Tibial nerve (tissue), 4 donors: Measurements from ENCODE around the gene ABO. TPM values are rescaled to one million over a fixed set of nuclear protein-coding genes. Genes with fewer than 3 reads are reported as not detected.
"Not testable (repeated sequence)": the region's sequence is repeated elsewhere in the genome, so short reads cannot be mapped to it uniquely, and the experiment has no call there.

Experiments used
- DNase-seq, 2 donors: peaks; one replicate each; pipeline ENCODE4 v3.0.0-alpha.2; 2019; ENCODE audit warnings: low spot score in 2 of 2
- H3K27ac ChIP-seq, 4 donors: fragments of 200-600 bp; sonication (generic) in 3 of 4; one replicate each; pipeline ENCODE4 v1.5.1; 2017 to 2019; ENCODE audit warnings: mild to moderate bottlenecking in 1 of 4
- H3K27me3 ChIP-seq, 2 donors: fragments of 200-600 bp; sonication (generic) in 1 of 2; one replicate each; pipeline versions ENCODE4 v1.5.1 to v1.6.0; 2017 to 2019
- H3K36me3 ChIP-seq, 3 donors: fragments of 200-600 bp; sonication (generic); one replicate each; pipeline ENCODE4 v1.5.1; 2018 to 2019
- H3K4me1 ChIP-seq, 4 donors: fragments of 200-600 bp; sonication (generic) in 3 of 4; one replicate each; pipeline ENCODE4 v1.5.1; 2017 to 2019
- H3K4me3 ChIP-seq, 4 donors: fragments of 200-600 bp; sonication (generic) in 3 of 4; one replicate each; pipeline ENCODE4 v1.5.1; 2017 to 2019; ENCODE audit warnings: mild to moderate bottlenecking in 1 of 4, moderate library complexity in 1 of 4
- H3K9me3 ChIP-seq, 4 donors: fragments of 200-600 bp; sonication (generic) in 3 of 4; one replicate each; pipeline ENCODE4 v1.5.1; 2017 to 2019
- CTCF ChIP-seq, 5 experiments: fragments of 200-600 bp in 3 of 5; fragments of 450-650 bp in 2 of 5; sonication (generic) in 3 of 5; IDR thresholded peaks; one replicate each; pipeline ENCODE4 v1.5.1; 2016 to 2019; ENCODE audit warnings: antibody characterized with exemption in 5 of 5, mild to moderate bottlenecking in 3 of 5, moderate library complexity in 2 of 5
- EP300 ChIP-seq, 2 donors: sonication (generic); formaldehyde crosslinking; IDR thresholded peaks; one replicate each; pipeline ENCODE4 v1.6.1; 2017; ENCODE audit warnings: antibody characterized with exemption in 2 of 2, mild to moderate bottlenecking in 1 of 2
- POLR2A ChIP-seq, 2 donors: fragments of 450-650 bp; IDR thresholded peaks; one replicate each; pipeline ENCODE4 v1.6.1; 2017; ENCODE audit warnings: antibody characterized with exemption in 2 of 2, mild to moderate bottlenecking in 2 of 2, moderate library complexity in 2 of 2
- whole genome bisulfite sequencing, 2 donors: methylation state at CpG; one replicate each; pipeline ENCODE4 v1.1.5; 2018; 5-methylcytosine and 5-hydroxymethylcytosine counted together
- total RNA-seq, 4 donors: library from RNA; depleted of rRNA; stranded (reverse); fragments of >200 nt; gene quantifications; one replicate each; pipeline ENCODE4 v1.1.0, GENCODE V29; 2016

Gene ABO
- total RNA-seq, 4 donors from 2014 or later, result 4.8 to 25.5 (median 8.9) TPM

GRCh38 chr9:133227242-133227860, 47.6 kb downstream of the ABO start:
- no peak for TF ChIP-seq CTCF (IDR thresholded peaks at IDR 0.05)
- TF ChIP-seq POLR2A (IDR thresholded peaks at IDR 0.05), result no peak
- no peak for TF ChIP-seq EP300 (IDR thresholded peaks at IDR 0.05)
- 79 to 90% methylated on average over 11 of the region's 11 CpGs for WGBS, 2 donors
- H3K9me3 ChIP-seq, result no peaks in the 10 kb centered on the region
- H3K36me3 ChIP-seq, result no peaks in the 10 kb centered on the region
- H3K27ac ChIP-seq, result no peak overlapping the region
- H3K4me3 ChIP-seq, result no peak overlapping the region
- no peak for DNase-seq
- peaks cover 0 to 16% of the 10 kb centered on the region in 2 donors for H3K27me3 ChIP-seq
- no peaks in the 10 kb centered on the region for H3K4me1 ChIP-seq

- Histone ChIP-seq H3K9me3 (no peaks in the 10 kb centered on the region), H3K4me3 (no peak overlapping the region), H3K4me1 (no peaks in the 10 kb centered on the region), H3K36me3 (no peaks in the 10 kb centered on the region), H3K27ac (no peak overlapping the region), H3K27me3 (peaks cover 0 to 20% of the 10 kb centered on the region in 2 donors)
- WGBS, 2 donors, result 71 to 76% methylated on average over 17 to 25 of the region's 25 CpGs
- no peak for DNase-seq
- no peak for TF ChIP-seq EP300 (IDR thresholded peaks at IDR 0.05)
- no peak for TF ChIP-seq CTCF (IDR thresholded peaks at IDR 0.05)
- no peak for TF ChIP-seq POLR2A (IDR thresholded peaks at IDR 0.05)
These were observed 48.5 kb downstream of the ABO start for GRCh38 chr9:133226219-133227171.

- H3K9me3 ChIP-seq, result no peaks in the 10 kb centered on the region
- peaks cover 0 to 20% of the 10 kb centered on the region in 2 donors for H3K27me3 ChIP-seq
- H3K4me1 ChIP-seq, result no peaks in the 10 kb centered on the region
- 72 to 77% methylated on average over 34 to 38 of the region's 38 CpGs for WGBS, 2 donors
- DNase-seq, result no peak
- H3K27ac ChIP-seq, result no peak overlapping the region
- no peaks in the 10 kb centered on the region for H3K36me3 ChIP-seq
- TF ChIP-seq CTCF (IDR thresholded peaks at IDR 0.05) (no peak), EP300 (IDR thresholded peaks at IDR 0.05) (no peak), POLR2A (IDR thresholded peaks at IDR 0.05) (no peak)
- H3K4me3 ChIP-seq, result no peak overlapping the region
These were observed 49.6 kb downstream of the ABO start for GRCh38 chr9:133225171-133226011.

DNA sequence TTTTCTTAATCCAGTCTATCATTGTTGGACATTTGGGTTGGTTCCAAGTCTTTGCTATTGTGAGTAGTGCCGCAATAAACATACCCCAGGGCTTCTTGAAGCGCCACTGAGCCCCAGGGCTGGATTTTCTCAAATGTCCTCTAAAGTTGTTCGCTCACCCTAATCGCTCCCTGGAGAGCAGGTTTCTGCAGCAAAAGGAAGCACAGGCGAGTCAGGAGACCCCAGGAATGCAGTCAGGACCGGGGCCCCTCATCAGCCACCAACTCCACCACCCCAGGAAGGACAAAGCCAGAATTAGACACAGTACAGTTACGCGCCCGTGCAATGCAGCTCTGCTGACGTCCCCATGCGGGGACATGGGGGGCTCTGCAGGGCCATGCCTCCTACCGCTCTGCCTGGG, 50.2 kb downstream of the ABO start:
- H3K27me3 ChIP-seq, result peaks cover 0 to 20% of the 10 kb centered on the region in 2 donors

DNA sequence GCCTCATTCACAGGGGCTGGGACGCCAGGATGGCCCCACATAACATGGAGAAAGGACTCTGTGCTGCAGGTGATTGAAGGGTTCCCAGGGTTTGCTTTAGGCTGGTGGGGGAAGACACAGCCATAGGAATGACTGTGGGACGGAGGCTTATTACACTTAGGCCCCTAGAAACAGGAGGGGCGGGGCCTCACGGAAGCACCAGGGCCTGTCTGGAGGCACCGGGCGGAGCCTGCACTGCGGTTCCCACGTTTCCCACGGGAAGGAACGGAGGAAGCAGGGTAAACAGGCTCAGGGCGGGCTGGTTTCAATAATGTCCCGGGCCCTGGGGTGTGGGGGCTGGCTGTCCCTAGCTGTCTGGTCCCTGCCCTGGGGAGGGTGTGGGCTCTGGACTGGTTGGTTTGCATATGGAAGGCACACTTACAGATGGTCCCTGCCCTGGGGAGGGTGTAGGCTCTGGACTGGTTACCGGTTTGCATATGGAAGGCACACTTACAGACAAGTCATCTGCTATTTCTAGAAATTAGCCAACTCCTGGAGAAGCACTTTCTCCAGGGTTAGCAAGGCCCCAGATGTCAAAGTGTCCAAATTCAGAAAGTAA, 51.7 kb downstream of the ABO start:
- not testable (repeated sequence) for H3K27ac ChIP-seq, H3K4me1 ChIP-seq, H3K9me3 ChIP-seq, H3K4me3 ChIP-seq, H3K36me3 ChIP-seq
- peaks cover 0 to 20% of the 10 kb centered on the region in 2 donors for H3K27me3 ChIP-seq
- peak in 1 of 2 donors; percentile 8 for DNase-seq
- 21 to 29% methylated on average over 11 to 12 of the region's 13 CpGs for WGBS, 2 donors

More for the DNA sequence above, 50.2 kb downstream of the ABO start:
- WGBS, 2 donors, result 78 to 79% methylated on average over 12 of the region's 12 CpGs
- no peak overlapping the region for H3K4me3 ChIP-seq
- H3K36me3 ChIP-seq, result no peaks in the 10 kb centered on the region
- TF ChIP-seq EP300 (IDR thresholded peaks at IDR 0.05) (no peak), POLR2A (IDR thresholded peaks at IDR 0.05) (no peak), CTCF (IDR thresholded peaks at IDR 0.05) (no peak)
- H3K4me1 ChIP-seq, result no peaks in the 10 kb centered on the region
- no peaks in the 10 kb centered on the region for H3K9me3 ChIP-seq
- H3K27ac ChIP-seq, result no peak overlapping the region
- no peak for DNase-seq

GRCh38 chr9:133221994-133222393, 53.0 kb downstream of the ABO start:
- H3K27me3 ChIP-seq, result peaks cover 0 to 20% of the 10 kb centered on the region in 2 donors
- H3K36me3 ChIP-seq, H3K4me3 ChIP-seq, H3K27ac ChIP-seq, H3K9me3 ChIP-seq, H3K4me1 ChIP-seq, DNase-seq: not testable (repeated sequence)
- WGBS, 2 donors, result 74 to 82% methylated on average over 10 to 12 of the region's 12 CpGs
